Right kidney (tissue), 1 donor: ENCODE data around the gene RASL10B.
A peak's percentile ranks its signal among the peaks of the same experiment; 100 is the strongest.

ENCODE experiments used
- DNase-seq: peaks from one replicate; pipeline ENCODE4 v3.0.0-alpha.2; 2016

RASL10B gene

GRCh38 chr17:35765086-35765710 lies 33.8 kb downstream of the RASL10B start:
- DNase-seq = no peak

GRCh38 chr17:35765756-35766488 lies 34.5 kb downstream of the RASL10B start:
- DNase-seq = no peak

- no peak for DNase-seq
These were observed 35.0 kb downstream of the RASL10B start for GRCh38 chr17:35766489-35766877.

GRCh38 chr17:35766903-35767510 lies 35.6 kb downstream of the RASL10B start:
- no peak for DNase-seq

GRCh38 chr17:35768797-35769196 lies 37.4 kb downstream of the RASL10B start:
- no peak for DNase-seq

GRCh38 chr17:35769895-35770486 lies 38.6 kb downstream of the RASL10B start:
- no peak for DNase-seq

- no peak for DNase-seq
These were observed 41.7 kb downstream of the RASL10B start for GRCh38 chr17:35773129-35773528.

- DNase-seq = no peak
These were observed 42.4 kb downstream of the RASL10B start for GRCh38 chr17:35773679-35774425.

GRCh38 chr17:35774499-35774898 lies 43.1 kb downstream of the RASL10B start:
- peak; percentile 13 for DNase-seq

GRCh38 chr17:35775039-35775438 lies 43.6 kb downstream of the RASL10B start:
- no peak for DNase-seq

GRCh38 chr17:35775583-35775982 lies 44.1 kb downstream of the RASL10B start:
- DNase-seq = no peak

GRCh38 chr17:35778641-35779196 lies 47.3 kb downstream of the RASL10B start:
- DNase-seq = no peak

- DNase-seq = no peak
These were observed 49.5 kb downstream of the RASL10B start for GRCh38 chr17:35780950-35781349.

GRCh38 chr17:35784895-35785294 lies 53.5 kb downstream of the RASL10B start:
- no peak for DNase-seq

GRCh38 chr17:35786941-35787432 lies 55.5 kb downstream of the RASL10B start:
- no peak for DNase-seq

- no peak for DNase-seq
These were observed 57.3 kb downstream of the RASL10B start for GRCh38 chr17:35788477-35789368.

GRCh38 chr17:35790841-35791240 lies 59.4 kb downstream of the RASL10B start:
- DNase-seq = no peak

GRCh38 chr17:35791681-35792350 lies 60.4 kb downstream of the RASL10B start:
- no peak for DNase-seq
